ENCODE measurements around the gene CREB3L1. TPM values are rescaled to one million over a fixed set of nuclear protein-coding genes. Genes with fewer than 3 reads are reported as not detected.

CREB3L1 gene
- total and polyA plus RNA-seq, 2 donors (not counting 3 experiments of a cell fraction or from before 2014, with no cell fraction given) = 0.23 to 0.84 TPM

- intact Hi-C loops (cut with micrococcal nuclease) = no loop called here
- no peak for TF ChIP-seq JUN (IDR thresholded peaks at IDR 0.05; ENCODE audit: borderline replicate concordance, insufficient read depth, insufficient read length, low read depth)
- TF ChIP-seq CTCF (IDR thresholded peaks at IDR 0.05; ENCODE audit: extremely low read depth in 1 of 2, insufficient read depth in 1 of 2, low read depth in 1 of 2, low read length in 2 of 2) = no peak
- no peak for TF ChIP-seq MYC (IDR thresholded peaks at IDR 0.05; ENCODE audit: low read depth, low read length)
- TF ChIP-seq GATA2 (IDR thresholded peaks at IDR 0.05; ENCODE audit: insufficient read depth, insufficient read length, low read depth, low read length) = no peak
- no peak overlapping the region for H3K27ac ChIP-seq (ENCODE audit: insufficient read depth, low read depth, low read length)
- FAIRE-seq = no peak
- ChIA-PET POLR2A (no interaction called here), CTCF (interaction anchor here (1.0 to 2.8 kb wide), 7 partner anchors 8 to 102 kb away, joined by 3 to 11 read pairs (median 5); no protein-coding TSS in a partner anchor)
- H3K9ac ChIP-seq (replicated peaks; ENCODE audit: extremely low read depth, insufficient read depth, low read length) = no peak overlapping the region
- H3K79me2 ChIP-seq (ENCODE audit: control insufficient read depth, insufficient read depth, low read length) = no peaks in the 10 kb centered on the region
- H3K4me2 ChIP-seq (ENCODE audit: insufficient read depth, low read length) = no peak overlapping the region
- dilution Hi-C loops (cut with MboI; ENCODE audit: extremely low pct_ligation_motif_present, low sequenced_read_pairs) = no loop called here
- no peaks in the 10 kb centered on the region for H4K20me1 ChIP-seq (replicated peaks; ENCODE audit: control insufficient read depth, extremely low read depth, insufficient read depth, low read length)
- H3K27me3 ChIP-seq (ENCODE audit: control insufficient read depth in 2 of 2, insufficient read depth in 2 of 2, low read length in 2 of 2) = no peaks in the 10 kb centered on the region
- BruUV-seq (replicated peaks) = no TSS peak
- H3K36me3 ChIP-seq (ENCODE audit: control insufficient read depth in 2 of 2, extremely low read depth in 1 of 2, insufficient read depth in 2 of 2, low read length in 2 of 2) = no peaks in the 10 kb centered on the region
- H2AFZ ChIP-seq (ENCODE audit: low read depth, low read length) = peak overlapping the region; percentile 67
- no peaks in the 10 kb centered on the region for H3K9me3 ChIP-seq (replicated peaks; ENCODE audit: control insufficient read depth, insufficient read depth, low read length)
- H3K4me1 ChIP-seq (ENCODE audit: control insufficient read depth, extremely low read depth, insufficient read depth, low read length) = peaks cover 31% of the 10 kb centered on the region
- H3K4me3 ChIP-seq (replicated peaks in 1 of 3; ENCODE audit: insufficient read depth in 1 of 3, low read depth in 1 of 3, low read length in 3 of 3) = no peak overlapping the region
- H3K9me1 ChIP-seq (replicated peaks; ENCODE audit: control insufficient read depth, extremely low read depth, insufficient read depth, low read length) = no peaks in the 10 kb centered on the region
- no peak for DNase-seq (ENCODE audit: low read depth, low spot score)
These were observed 64.0 kb downstream of the CREB3L1 start for GRCh38 chr11:46341454-46341853.

- H3K4me2 ChIP-seq (ENCODE audit: insufficient read depth, low read length) = peak overlapping the region; percentile 10
- peak; percentile 95 for FAIRE-seq
- POLR2A ChIA-PET = no interaction called here
These were observed 64.8 kb downstream of the CREB3L1 start for GRCh38 chr11:46342239-46342638.

More at GRCh38 chr11:46342239-46342638, 64.8 kb downstream of the CREB3L1 start:
- Histone ChIP-seq H3K4me1 (ENCODE audit: control insufficient read depth, extremely low read depth, insufficient read depth, low read length) (peaks cover 37% of the 10 kb centered on the region), H3K9ac (replicated peaks; ENCODE audit: extremely low read depth, insufficient read depth, low read length) (no peak overlapping the region), H3K9me1 (replicated peaks; ENCODE audit: control insufficient read depth, extremely low read depth, insufficient read depth, low read length) (no peaks in the 10 kb centered on the region), H3K27ac (ENCODE audit: insufficient read depth, low read depth, low read length) (no peak overlapping the region), H3K9me3 (replicated peaks; ENCODE audit: control insufficient read depth, insufficient read depth, low read length) (no peaks in the 10 kb centered on the region), H3K79me2 (ENCODE audit: control insufficient read depth, insufficient read depth, low read length) (no peaks in the 10 kb centered on the region), H3K27me3 (ENCODE audit: control insufficient read depth in 2 of 2, insufficient read depth in 2 of 2, low read length in 2 of 2) (no peaks in the 10 kb centered on the region), H2AFZ (ENCODE audit: low read depth, low read length) (peak overlapping the region; percentile 67), H4K20me1 (replicated peaks; ENCODE audit: control insufficient read depth, extremely low read depth, insufficient read depth, low read length) (no peaks in the 10 kb centered on the region), H3K4me3 (replicated peaks in 1 of 3; ENCODE audit: insufficient read depth in 1 of 3, low read depth in 1 of 3, low read length in 3 of 3) (no peak overlapping the region), H3K36me3 (ENCODE audit: control insufficient read depth in 2 of 2, extremely low read depth in 1 of 2, insufficient read depth in 2 of 2, low read length in 2 of 2) (no peaks in the 10 kb centered on the region)
- no TSS peak for BruUV-seq (replicated peaks)
- intact Hi-C loops (cut with micrococcal nuclease) = no loop called here
- dilution Hi-C loops (cut with MboI; ENCODE audit: extremely low pct_ligation_motif_present, low sequenced_read_pairs) = no loop called here
- TF ChIP-seq GATA2 (IDR thresholded peaks at IDR 0.05; ENCODE audit: insufficient read depth, insufficient read length, low read depth, low read length) (no peak), POLR2AphosphoS5 (IDR thresholded peaks at IDR 0.05; ENCODE audit: insufficient read depth, low read depth, low read length) (peak; percentile 31)
- CTCF ChIA-PET = interaction anchor here (1.0 to 2.3 kb wide), 7 partner anchors 8 to 103 kb away, joined by 3 to 7 read pairs (median 5); no protein-coding TSS in a partner anchor
- peak; percentile 85 for DNase-seq (ENCODE audit: low read depth, low spot score)

Measured in endothelial cell of umbilical vein (primary cell).